GM23338 (cell line): ENCODE measurements around the gene NRG3. TPM values are rescaled to one million over a fixed set of nuclear protein-coding genes. Genes with fewer than 3 reads are reported as not detected.

Experiments used
- ATAC-seq: fragments of 200-7000 bp; cut with Tn5 transposase; 3 replicates; pipeline ENCODE4 v1.9.1; 2020
- DNase-seq: peaks from one replicate; pipeline ENCODE4 v3.0.0-alpha.2; 2015; ENCODE audit warnings: low spot score
- H2AFZ ChIP-seq: fragments of 200-600 bp; sonication (generic); 2 replicates; pipeline ENCODE4 v1.8.0; 2016; ENCODE audit warnings: antibody characterized with exemption, mild to moderate bottlenecking, moderate library complexity
- H3F3A ChIP-seq: fragments of 200-600 bp; sonication (generic); replicated peaks from 2 replicates; pipeline ENCODE4 v1.8.0; 2017; ENCODE audit warnings: antibody characterized with exemption, mixed run types, low read depth
- H3K27ac ChIP-seq: fragments of 200-600 bp; sonication (generic); 2 replicates; pipeline ENCODE4 v1.6.1; 2016; ENCODE audit warnings: low read depth
- H3K27me3 ChIP-seq: fragments of 200-600 bp; sonication (generic); 2 replicates; pipeline ENCODE4 v1.8.0; 2016; ENCODE audit warnings: mild to moderate bottlenecking, mixed run types, moderate library complexity; ENCODE audit not compliant: insufficient read depth
- H3K36me3 ChIP-seq: fragments of 200-600 bp; sonication (generic); 2 replicates; pipeline ENCODE4 v1.8.0; 2016; ENCODE audit warnings: mild to moderate bottlenecking; ENCODE audit not compliant: insufficient read depth
- H3K4me1 ChIP-seq: fragments of 200-600 bp; sonication (generic); 2 replicates; pipeline ENCODE4 v1.8.0; 2016; ENCODE audit warnings: mild to moderate bottlenecking, moderate library complexity; ENCODE audit not compliant: insufficient read depth
- H3K4me2 ChIP-seq: fragments of 200-600 bp; sonication (generic); 2 replicates; pipeline ENCODE4 v1.7.1; 2017; ENCODE audit warnings: mixed run types
- H3K4me3 ChIP-seq: fragments of 200-600 bp; sonication (generic); 2 replicates; pipeline ENCODE4 v1.6.1; 2016; ENCODE audit warnings: mixed run types
- H3K79me2 ChIP-seq: fragments of 200-600 bp; sonication (generic); replicated peaks from 2 replicates; pipeline ENCODE4 v1.8.0; 2017; ENCODE audit warnings: mild to moderate bottlenecking; ENCODE audit not compliant: insufficient read depth
- H3K9me2 ChIP-seq: fragments of 200-600 bp; sonication (generic); 2 replicates; pipeline ENCODE4 v1.8.0; 2017; ENCODE audit not compliant: insufficient read depth
- H4K20me1 ChIP-seq: fragments of 200-600 bp; sonication (generic); replicated peaks from 2 replicates; pipeline ENCODE4 v1.8.0; 2017; ENCODE audit warnings: mild to moderate bottlenecking; ENCODE audit not compliant: insufficient read depth
- H3K27ac Mint-ChIP-seq: 2 replicates; pipeline ENCODE4 v1.8.0; 2020; ENCODE audit warnings: inconsistent platforms, mild to moderate bottlenecking, moderate library complexity, mixed read lengths
- H3K27me3 Mint-ChIP-seq: 3 replicates; pipeline ENCODE4 v1.8.0; 2022; ENCODE audit warnings: low read depth, mild to moderate bottlenecking, moderate library complexity, mixed read lengths, inconsistent platforms; ENCODE audit not compliant: insufficient read depth, poor library complexity
- H3K36me3 Mint-ChIP-seq: 3 replicates; pipeline ENCODE4 v1.8.0; 2021; ENCODE audit warnings: low read depth, mild to moderate bottlenecking, inconsistent platforms, moderate library complexity, mixed read lengths
- H3K4me1 Mint-ChIP-seq: 3 replicates; pipeline ENCODE4 v1.8.0; 2020; ENCODE audit warnings: mild to moderate bottlenecking, inconsistent platforms, mixed read lengths
- H3K4me3 Mint-ChIP-seq: 3 replicates; pipeline ENCODE4 v1.8.0; 2021; ENCODE audit warnings: moderate library complexity, mild to moderate bottlenecking, inconsistent platforms, mixed read lengths
- H3K9me3 Mint-ChIP-seq: 3 replicates; pipeline ENCODE4 v1.8.0; 2020; ENCODE audit warnings: moderate library complexity, mild to moderate bottlenecking, inconsistent platforms, mixed read lengths
- CREB1 ChIP-seq: fragments of 250-450 bp; sonication (Bioruptor Pico); IDR thresholded peaks from 2 replicates; pipeline ENCODE4 v1.5.0; 2020; ENCODE audit warnings: low read depth, mild to moderate bottlenecking, moderate library complexity
- CTCF ChIP-seq, 2 experiments: fragments of 200-600 bp in 1 of 2; sonication (generic) in 1 of 2; conservative IDR thresholded peaks; 2 replicates each; pipeline versions ENCODE4 v1.5.1 to v1.6.1; 2016 to 2017; ENCODE audit warnings: antibody characterized with exemption in 2 of 2, low read depth in 2 of 2, mild to moderate bottlenecking in 2 of 2, moderate library complexity in 1 of 2
- EZH2phosphoT487 ChIP-seq: fragments of 200-600 bp; sonication (generic); IDR thresholded peaks from one replicate; pipeline ENCODE4 v1.8.1; 2018; ENCODE audit warnings: antibody characterized with exemption; ENCODE audit not compliant: unreplicated experiment
- NANOG ChIP-seq: IDR thresholded peaks from 2 replicates; pipeline ENCODE4 v1.6.1; 2016; ENCODE audit warnings: antibody characterized with exemption, borderline replicate concordance
- POLR2AphosphoS5 ChIP-seq: IDR thresholded peaks from 2 replicates; pipeline ENCODE4 v1.6.1; 2016; ENCODE audit warnings: antibody characterized with exemption, low read depth
- REST ChIP-seq: IDR thresholded peaks from one replicate; pipeline ENCODE4 v1.6.1; 2018; ENCODE audit warnings: antibody characterized with exemption; ENCODE audit not compliant: unreplicated experiment
- STAT1 ChIP-seq: IDR thresholded peaks from one replicate; pipeline ENCODE4 v1.6.1; 2016; ENCODE audit warnings: antibody characterized with exemption; ENCODE audit not compliant: unreplicated experiment
- ZNF114 ChIP-seq: fragments of 250-450 bp; sonication (Bioruptor Pico); IDR thresholded peaks from 2 replicates; pipeline ENCODE4 v1.5.0; 2020; ENCODE audit warnings: mild to moderate bottlenecking, moderate library complexity
- ZNF331 ChIP-seq: fragments of 250-450 bp; sonication (Bioruptor Pico); IDR thresholded peaks from 2 replicates; pipeline ENCODE4 v1.5.0; 2020; ENCODE audit warnings: low read depth, mild to moderate bottlenecking, moderate library complexity
- ZNF462 ChIP-seq: fragments of 250-450 bp; sonication (Bioruptor Pico); IDR thresholded peaks from 2 replicates; pipeline ENCODE4 v1.5.0; 2020; ENCODE audit warnings: mild to moderate bottlenecking, moderate library complexity
- polyA plus RNA-seq: library from polyadenylated mRNA; unstranded; fragments of >200 nt; fragmentation: Nextera tagmentation; extraction: Ambion mirVana; gene quantifications from 2 replicates; pipeline ENCODE4 v1.2.1, GENCODE V29; 2016
- total RNA-seq: library from RNA; depleted of rRNA; stranded (reverse); fragments of >200 nt; shearing (Covaris generic); gene quantifications from 2 replicates; pipeline ENCODE4 v1.2.3, GENCODE V29; 2014

Gene NRG3
- total and polyA plus RNA-seq, 2 experiments from 2014 or later, result 1.9 to 3.9 TPM

DNA sequence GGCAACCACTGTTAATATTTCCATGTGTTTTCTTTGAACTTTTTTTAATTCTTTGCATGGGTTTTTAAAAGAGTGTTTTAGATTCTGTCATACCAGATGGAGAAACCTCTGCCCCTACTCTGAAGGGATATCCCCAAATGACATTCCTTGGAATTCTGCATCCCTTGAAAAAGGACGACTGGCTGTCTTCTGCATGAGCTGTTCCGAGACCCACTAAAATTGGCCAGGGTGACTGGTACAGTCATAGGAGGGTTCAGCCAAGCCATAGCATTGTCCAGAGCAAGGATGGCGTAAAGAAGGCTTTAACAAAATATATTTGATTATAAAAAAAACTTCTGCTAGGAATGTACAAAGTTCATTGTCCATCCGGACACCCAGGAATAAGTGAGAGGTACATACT, 952.9 kb downstream of the NRG3 start:
- no peak overlapping the region for H3K27ac Mint-ChIP-seq
- Histone ChIP-seq H2AFZ (no peak overlapping the region), H3K9me2 (no peaks in the 10 kb centered on the region)

DNA sequence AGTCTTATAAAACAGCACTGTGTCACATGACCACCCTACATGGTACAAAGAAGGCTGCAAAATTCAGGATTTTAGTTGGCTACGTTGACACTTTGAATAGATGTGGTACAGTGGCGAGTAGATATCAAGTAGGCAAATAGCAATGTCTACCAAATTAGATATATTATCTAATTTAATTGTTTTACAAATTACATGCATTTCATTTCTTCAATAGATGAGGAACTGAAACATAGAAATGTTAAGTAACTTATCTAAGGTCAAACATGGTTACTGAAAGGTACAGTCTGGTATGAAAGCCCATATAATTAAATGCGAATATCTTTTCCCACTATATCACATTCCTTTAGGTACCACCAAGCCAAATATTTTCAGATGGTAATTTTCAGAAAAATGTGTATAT, 972.2 kb downstream of the NRG3 start:
- no peaks in the 10 kb centered on the region for H3K4me1 Mint-ChIP-seq
- H3K27me3 Mint-ChIP-seq, result no peaks in the 10 kb centered on the region
- Histone ChIP-seq H3K4me2 (no peak overlapping the region), H3K4me3 (no peak overlapping the region), H3K4me1 (no peaks in the 10 kb centered on the region), H3K27ac (no peak overlapping the region), H2AFZ (no peak overlapping the region), H3F3A (no peaks in the 10 kb centered on the region), H3K9me2 (0 out of 2 replicates have a peak, but pooled peaks cover 5% of the 10 kb centered on the region), H4K20me1 (no peaks in the 10 kb centered on the region), H3K79me2 (no peaks in the 10 kb centered on the region), H3K27me3 (no peaks in the 10 kb centered on the region), H3K36me3 (no peaks in the 10 kb centered on the region)
- no peak overlapping the region for H3K27ac Mint-ChIP-seq
- no peak overlapping the region for H3K4me3 Mint-ChIP-seq
- H3K9me3 Mint-ChIP-seq, result peaks cover 3% of the 10 kb centered on the region; the same call in 2 of the 3 replicates
- DNase-seq (no peak), ATAC-seq (no peak)
- H3K36me3 Mint-ChIP-seq, result no peaks in the 10 kb centered on the region
- TF ChIP-seq ZNF331 (CRISPR knock-in tag) (no peak), REST (no peak), EZH2phosphoT487 (no peak), CREB1 (no peak), POLR2AphosphoS5 (no peak), NANOG (no peak), ZNF114 (no peak), CTCF (conservative IDR thresholded peaks at IDR 0.05; ENCODE audit: low read depth in 2 of 2) (no peak), ZNF462 (CRISPR knock-in tag) (no peak), STAT1 (no peak)

More for the DNA sequence above, 952.9 kb downstream of the NRG3 start:
- ATAC-seq (no peak), DNase-seq (no peak)
- Histone ChIP-seq H3K4me3 (no peak overlapping the region), H3K4me1 (no peaks in the 10 kb centered on the region), H3K36me3 (no peaks in the 10 kb centered on the region), H3K79me2 (no peaks in the 10 kb centered on the region), H3F3A (no peaks in the 10 kb centered on the region), H3K27me3 (no peaks in the 10 kb centered on the region), H3K4me2 (no peak overlapping the region), H3K27ac (no peak overlapping the region), H4K20me1 (no peaks in the 10 kb centered on the region)
- Mint-ChIP-seq H3K36me3 (no peaks in the 10 kb centered on the region), H3K4me3 (no peak overlapping the region), H3K9me3 (no peaks in the 10 kb centered on the region; the same call in 2 of the 3 replicates), H3K4me1 (0 out of 3 replicates have a peak, but pooled peaks cover 2% of the 10 kb centered on the region), H3K27me3 (no peaks in the 10 kb centered on the region)
- TF ChIP-seq NANOG (no peak), EZH2phosphoT487 (no peak)
